Stimulated activated CD8-positive, alpha-beta memory T cell treated with anti-CD3 and anti-CD28 coated beads, Interleukin-7, amount 100 ng/mL, for 48 hours (primary cell): Measurements from ENCODE around the gene DGAT2L6.

Experiments
- DNase-seq, 2 donors: peaks; one replicate each; pipeline ENCODE4 v3.0.0-alpha.2; 2020; ENCODE audit warnings: low read depth in 1 of 2; ENCODE audit errors: extremely low read depth in 1 of 2

DGAT2L6 gene

GRCh38 chrX:70176938-70177533 lies at the start of gene DGAT2L6:
DGAT2L6 (plus strand) TSS chrX:70177483; CDS start chrX:70177583, 100 bp downstream.
- DNase-seq = no peak

GRCh38 chrX:70128071-70128470 lies 49.2 kb upstream of the DGAT2L6 start:
- DNase-seq = no peak

- DNase-seq = no peak
Observed at GRCh38 chrX:70129816-70130215, 47.5 kb upstream of the DGAT2L6 start.

- no peak for DNase-seq
Observed at GRCh38 chrX:70132224-70132623, 45.1 kb upstream of the DGAT2L6 start.

- DNase-seq = no peak
Observed at GRCh38 chrX:70132877-70133302, 44.4 kb upstream of the DGAT2L6 start.

GRCh38 chrX:70133303-70134115 lies 43.8 kb upstream of the DGAT2L6 start, which contains the start of gene IGBP1:
IGBP1 (plus strand) TSS chrX:70133447; CDS start chrX:70133948, 501 bp downstream.
- DNase-seq = peak; percentile 42 to 62

- no peak for DNase-seq
Observed at GRCh38 chrX:70134116-70134477, 43.2 kb upstream of the DGAT2L6 start.

- no peak for DNase-seq
Observed at GRCh38 chrX:70138622-70139021, 38.7 kb upstream of the DGAT2L6 start.

GRCh38 chrX:70139736-70140135 lies 37.5 kb upstream of the DGAT2L6 start:
- DNase-seq = no peak

GRCh38 chrX:70141373-70141772 lies 35.9 kb upstream of the DGAT2L6 start:
- DNase-seq = no peak

GRCh38 chrX:70166601-70167590 lies 10.4 kb upstream of the DGAT2L6 start:
- DNase-seq = no peak

- no peak for DNase-seq
Observed at GRCh38 chrX:70168238-70169188, 8.8 kb upstream of the DGAT2L6 start.

GRCh38 chrX:70169281-70169680 lies 8.0 kb upstream of the DGAT2L6 start:
- DNase-seq = no peak

- no peak for DNase-seq
Observed at GRCh38 chrX:70171624-70172023, 5.7 kb upstream of the DGAT2L6 start.

GRCh38 chrX:70172221-70172620 lies 5.1 kb upstream of the DGAT2L6 start:
- no peak for DNase-seq

GRCh38 chrX:70172964-70173363 lies 4.3 kb upstream of the DGAT2L6 start:
- DNase-seq = no peak

- DNase-seq = no peak
Observed at GRCh38 chrX:70174754-70175153, 2.5 kb upstream of the DGAT2L6 start.

- no peak for DNase-seq
Observed at GRCh38 chrX:70175338-70175737, 1.9 kb upstream of the DGAT2L6 start.

- DNase-seq = no peak
Observed at GRCh38 chrX:70183091-70183490, 5.8 kb downstream of the DGAT2L6 start.

GRCh38 chrX:70190225-70190624 lies 12.9 kb downstream of the DGAT2L6 start:
- no peak for DNase-seq
